H9 (cell line): ENCODE results near the gene KIF7. TPM values are rescaled to one million over a fixed set of nuclear protein-coding genes. Genes with fewer than 3 reads are reported as not detected.

Experiments used
- DNase-seq: peaks from one replicate; pipeline ENCODE4 v3.0.0-alpha.2; 2017
- H2AFZ ChIP-seq: one replicate; pipeline ENCODE4 v1.6.1; 2013; ENCODE audit warnings: mild to moderate bottlenecking, low read length, control low read depth, moderate library complexity
- H2AK5ac ChIP-seq: 2 replicates; pipeline ENCODE4 v1.6.1; 2013; ENCODE audit warnings: low read length, control low read depth, mixed read lengths; ENCODE audit not compliant: insufficient read length
- H2BK120ac ChIP-seq: one replicate; pipeline ENCODE4 v1.6.1; 2013; ENCODE audit warnings: low read depth, mild to moderate bottlenecking, low read length, control low read depth, inconsistent platforms; ENCODE audit not compliant: poor library complexity, severe bottlenecking
- H2BK12ac ChIP-seq: 2 replicates; pipeline ENCODE4 v1.6.1; 2013; ENCODE audit warnings: low read length, control low read depth, mixed read lengths, low read depth; ENCODE audit not compliant: insufficient read length
- H2BK15ac ChIP-seq: 2 replicates; pipeline ENCODE4 v1.6.1; 2013; ENCODE audit warnings: low read depth, low read length, control low read depth
- H2BK20ac ChIP-seq: one replicate; pipeline ENCODE4 v1.6.1; 2013; ENCODE audit warnings: low read depth, mild to moderate bottlenecking, low read length, control low read depth, inconsistent platforms; ENCODE audit not compliant: poor library complexity, severe bottlenecking
- H2BK5ac ChIP-seq: 2 replicates; pipeline ENCODE4 v1.6.1; 2013; ENCODE audit warnings: low read length, control low read depth, mixed read lengths; ENCODE audit not compliant: insufficient read length
- H3K14ac ChIP-seq: 2 replicates; pipeline ENCODE4 v1.6.1; 2013; ENCODE audit warnings: low read length, control low read depth; ENCODE audit not compliant: insufficient read depth
- H3K18ac ChIP-seq: 2 replicates; pipeline ENCODE4 v1.6.1; 2013; ENCODE audit warnings: low read depth, mild to moderate bottlenecking, mixed read lengths, low read length, control low read depth; ENCODE audit not compliant: insufficient read length
- H3K23ac ChIP-seq: 2 replicates; pipeline ENCODE4 v1.6.1; 2013; ENCODE audit warnings: low read length, control low read depth, mixed read lengths, low read depth; ENCODE audit not compliant: insufficient read length
- H3K23me2 ChIP-seq: 2 replicates; pipeline ENCODE4 v1.6.1; 2013; ENCODE audit warnings: low read depth, mild to moderate bottlenecking, mixed read lengths, low read length, control low read depth; ENCODE audit not compliant: insufficient read length, poor library complexity, severe bottlenecking
- H3K27ac ChIP-seq: 2 replicates; pipeline ENCODE4 v1.5.1; 2013; ENCODE audit warnings: low read length, control low read depth, mixed read lengths, low read depth; ENCODE audit not compliant: insufficient read length
- H3K27me3 ChIP-seq: 2 replicates; pipeline ENCODE4 v1.6.1; 2013; ENCODE audit warnings: low read length, control low read depth, inconsistent platforms; ENCODE audit not compliant: insufficient read depth
- H3K4ac ChIP-seq: 2 replicates; pipeline ENCODE4 v1.6.1; 2013; ENCODE audit warnings: low read depth, mild to moderate bottlenecking, control low read depth, inconsistent platforms, low read length, moderate library complexity
- H3K4me1 ChIP-seq: 2 replicates; pipeline ENCODE4 v1.6.1; 2013; ENCODE audit warnings: low read length, control low read depth, inconsistent platforms; ENCODE audit not compliant: insufficient read depth
- H3K4me2 ChIP-seq: 2 replicates; pipeline ENCODE4 v1.6.1; 2013; ENCODE audit warnings: low read length, control low read depth, mixed read lengths; ENCODE audit not compliant: insufficient read length, insufficient read depth
- H3K56ac ChIP-seq: 2 replicates; pipeline ENCODE4 v1.6.1; 2013; ENCODE audit warnings: low read depth, mild to moderate bottlenecking, mixed read lengths, low read length, control low read depth; ENCODE audit not compliant: insufficient read length
- H3K79me1 ChIP-seq: 2 replicates; pipeline ENCODE4 v1.6.1; 2013; ENCODE audit warnings: low read depth, mild to moderate bottlenecking, moderate library complexity, low read length, control low read depth, inconsistent platforms; ENCODE audit not compliant: insufficient read depth, poor library complexity, severe bottlenecking
- H3K79me2 ChIP-seq: 2 replicates; pipeline ENCODE4 v1.6.1; 2013; ENCODE audit warnings: low read length, control low read depth, inconsistent platforms; ENCODE audit not compliant: insufficient read depth
- H3K9ac ChIP-seq: 2 replicates; pipeline ENCODE4 v1.6.1; 2013; ENCODE audit warnings: low read length, control low read depth, mixed read lengths; ENCODE audit not compliant: insufficient read length; ENCODE audit errors: extremely low read depth
- H3K9me3 ChIP-seq: one replicate; pipeline ENCODE4 v1.6.1; 2013; ENCODE audit warnings: low read depth, low read length, inconsistent platforms; ENCODE audit not compliant: control insufficient read depth
- H3T11ph ChIP-seq: one replicate; pipeline ENCODE4 v1.6.1; 2013; ENCODE audit warnings: mild to moderate bottlenecking, low read length, control low read depth, inconsistent platforms
- H4K20me1 ChIP-seq: one replicate; pipeline ENCODE4 v1.6.1; 2013; ENCODE audit not compliant: control insufficient read depth, insufficient read length, insufficient read depth
- H4K5ac ChIP-seq: 2 replicates; pipeline ENCODE4 v1.6.1; 2013; ENCODE audit warnings: low read depth, mild to moderate bottlenecking, mixed read lengths, low read length, control low read depth; ENCODE audit not compliant: insufficient read length
- H4K8ac ChIP-seq: replicated peaks from 2 replicates; pipeline ENCODE4 v1.6.1; 2013; ENCODE audit warnings: low read length, control low read depth, mixed read lengths, low read depth; ENCODE audit not compliant: insufficient read length
- H4K91ac ChIP-seq: 2 replicates; pipeline ENCODE4 v1.6.1; 2013; ENCODE audit warnings: low read depth, mild to moderate bottlenecking, moderate library complexity, mixed read lengths, low read length, control low read depth; ENCODE audit not compliant: insufficient read length
- H3K27ac Mint-ChIP-seq, 3 experiments: 2 replicates in 2 of 3; 3 replicates in 1 of 3; pipeline ENCODE4 v1.8.0; 2020 to 2021; ENCODE audit warnings: mixed read lengths in 3 of 3, mild to moderate bottlenecking in 1 of 3, moderate library complexity in 1 of 3
- H3K27me3 Mint-ChIP-seq: 2 replicates; pipeline ENCODE4 v1.8.0; 2021; ENCODE audit warnings: low read depth, mild to moderate bottlenecking, moderate library complexity, mixed read lengths
- H3K36me3 Mint-ChIP-seq, 3 experiments: 2 replicates in 2 of 3; 3 replicates in 1 of 3; pipeline ENCODE4 v1.8.0; 2020 to 2021; ENCODE audit warnings: low read depth in 3 of 3, mixed read lengths in 3 of 3; ENCODE audit not compliant: insufficient read depth in 1 of 3
- H3K4me1 Mint-ChIP-seq, 2 experiments: 2 replicates each; pipeline ENCODE4 v1.8.0; 2020; ENCODE audit warnings: mixed read lengths in 2 of 2
- H3K4me3 Mint-ChIP-seq, 2 experiments: 2 replicates in 1 of 2; 3 replicates in 1 of 2; pipeline ENCODE4 v1.8.0; 2020 to 2021; ENCODE audit warnings: mild to moderate bottlenecking in 2 of 2, mixed read lengths in 2 of 2, moderate library complexity in 1 of 2
- H3K9me3 Mint-ChIP-seq, 2 experiments: 2 replicates in 1 of 2; 3 replicates in 1 of 2; pipeline ENCODE4 v1.8.0; 2020; ENCODE audit warnings: mild to moderate bottlenecking in 2 of 2, mixed read lengths in 2 of 2, moderate library complexity in 1 of 2
- WGBS: extraction: QIAGEN DNeasy Blood & Tissue Kit; methylation state at CpG from one replicate; pipeline ENCODE4 v1.1.7; 2013; ENCODE audit warnings: missing lambda C conversion rate, low lambda C conversion rate, mixed read lengths; ENCODE audit not compliant: insufficient read length; ENCODE audit errors: extremely low coverage; 5-methylcytosine and 5-hydroxymethylcytosine counted together
- total RNA-seq: library from RNA; stranded (reverse); gene quantifications from 2 replicates; pipeline ENCODE4 v1.2.1, GENCODE V29; 2021
- TF ChIP-seq, protein P1 (sequence below): fragments of 200-600 bp; sonication (generic); conservative IDR thresholded peaks from 3 replicates; pipeline ENCODE4 v1.8.0; 2021; ENCODE audit warnings: antibody characterized with exemption, mild to moderate bottlenecking

KIF7 gene
- total RNA-seq, 1 experiment from 2014 or later: 22.0 TPM

DNA sequence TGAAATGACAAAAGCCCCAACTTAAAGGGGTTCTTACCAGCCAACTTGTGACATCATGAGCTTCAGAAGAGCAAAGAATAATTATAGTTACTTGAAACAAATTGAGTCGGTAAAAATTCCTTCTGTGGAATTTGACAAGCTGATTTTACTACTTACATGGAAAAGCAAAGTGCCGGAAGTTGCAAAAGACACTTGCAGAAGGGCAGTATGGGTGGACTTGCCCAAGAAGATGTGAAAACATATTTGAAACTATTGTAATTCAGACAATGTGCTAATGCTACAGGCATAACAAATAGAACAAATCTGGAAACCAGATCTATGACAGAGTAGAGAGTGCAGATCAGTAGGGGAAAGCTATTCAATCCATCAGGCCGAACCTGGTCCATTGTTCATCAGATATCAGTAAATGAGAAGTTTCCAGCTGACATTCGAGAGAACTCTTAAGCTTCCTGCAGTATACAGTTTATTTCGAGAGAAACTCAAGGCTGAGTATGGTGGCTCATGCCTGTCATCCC lies 2.5 kb upstream of the KIF7 start:
- H3K4me2 ChIP-seq: no peak overlapping the region
- H2BK5ac ChIP-seq: no peak overlapping the region
- H2BK12ac ChIP-seq: no peak overlapping the region
- H3K79me1 ChIP-seq: no peaks in the 10 kb centered on the region
- no CpG with 5 or more reads among the region's 5 CpGs for WGBS
- no peaks in the 10 kb centered on the region for H3K4me1 ChIP-seq
- peaks cover 6% of the 10 kb centered on the region for H3K23me2 ChIP-seq
- H2AK5ac ChIP-seq: no peak overlapping the region
- H2BK20ac ChIP-seq: no peak overlapping the region
- Mint-ChIP-seq H3K4me1 (peaks cover 6 to 15% of the 10 kb centered on the region in 2 experiments), H3K4me3 (no peak overlapping the region), H3K36me3 (peaks cover 4 to 6% (median 5%) of the 10 kb centered on the region in 3 experiments), H3K27ac (no peak overlapping the region), H3K27me3 (peaks cover 37% of the 10 kb centered on the region), H3K9me3 (no peaks in the 10 kb centered on the region)
- TF ChIP-seq, protein P1, sequence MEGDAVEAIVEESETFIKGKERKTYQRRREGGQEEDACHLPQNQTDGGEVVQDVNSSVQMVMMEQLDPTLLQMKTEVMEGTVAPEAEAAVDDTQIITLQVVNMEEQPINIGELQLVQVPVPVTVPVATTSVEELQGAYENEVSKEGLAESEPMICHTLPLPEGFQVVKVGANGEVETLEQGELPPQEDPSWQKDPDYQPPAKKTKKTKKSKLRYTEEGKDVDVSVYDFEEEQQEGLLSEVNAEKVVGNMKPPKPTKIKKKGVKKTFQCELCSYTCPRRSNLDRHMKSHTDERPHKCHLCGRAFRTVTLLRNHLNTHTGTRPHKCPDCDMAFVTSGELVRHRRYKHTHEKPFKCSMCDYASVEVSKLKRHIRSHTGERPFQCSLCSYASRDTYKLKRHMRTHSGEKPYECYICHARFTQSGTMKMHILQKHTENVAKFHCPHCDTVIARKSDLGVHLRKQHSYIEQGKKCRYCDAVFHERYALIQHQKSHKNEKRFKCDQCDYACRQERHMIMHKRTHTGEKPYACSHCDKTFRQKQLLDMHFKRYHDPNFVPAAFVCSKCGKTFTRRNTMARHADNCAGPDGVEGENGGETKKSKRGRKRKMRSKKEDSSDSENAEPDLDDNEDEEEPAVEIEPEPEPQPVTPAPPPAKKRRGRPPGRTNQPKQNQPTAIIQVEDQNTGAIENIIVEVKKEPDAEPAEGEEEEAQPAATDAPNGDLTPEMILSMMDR: no peak
- H3K56ac ChIP-seq: no peak overlapping the region
- no peak overlapping the region for H4K8ac ChIP-seq
- no peak overlapping the region for H3K4ac ChIP-seq
- no peaks in the 10 kb centered on the region; the same call in 1 of the 2 replicates for H3K27me3 ChIP-seq
- no peak overlapping the region for H2BK15ac ChIP-seq
- no peak overlapping the region for H3K27ac ChIP-seq
- no peak overlapping the region for H4K91ac ChIP-seq
- H3K79me2 ChIP-seq: no peaks in the 10 kb centered on the region
- H3T11ph ChIP-seq: no peak overlapping the region
- no peak overlapping the region for H3K14ac ChIP-seq
- no peaks in the 10 kb centered on the region for H3K9me3 ChIP-seq
- no peak for DNase-seq
- no peak overlapping the region for H4K5ac ChIP-seq
- no peak overlapping the region for H3K18ac ChIP-seq
- H3K9ac ChIP-seq: no peak overlapping the region
- H2BK120ac ChIP-seq: no peak overlapping the region
- H4K20me1 ChIP-seq: no peaks in the 10 kb centered on the region
- H2AFZ ChIP-seq: no peak overlapping the region
- H3K23ac ChIP-seq: no peak overlapping the region
